PFSK-1 (cell line): Measurements from ENCODE around the gene TMEM44.

Experiments used
- FOXP2 ChIP-seq: optimal IDR thresholded peaks from 2 replicates; pipeline ENCODE3; 2011; ENCODE audit warnings: borderline replicate concordance, control low read depth, inconsistent platforms; ENCODE audit not compliant: insufficient read depth; ENCODE audit errors: extremely low read length, extremely low read depth
- POLR2AphosphoS5 ChIP-seq: IDR thresholded peaks from 2 replicates; pipeline ENCODE4 v1.6.1; 2012; ENCODE audit warnings: low read depth, mild to moderate bottlenecking, control low read depth, low read length, moderate library complexity
- REST ChIP-seq, 2 experiments: IDR thresholded peaks; 2 replicates each; pipeline versions ENCODE4 v1.6.1 to v1.8.0; 2011 to 2012; ENCODE audit warnings: low read depth in 2 of 2, low read length in 2 of 2, control low read depth in 1 of 2, inconsistent platforms in 1 of 2, mild to moderate bottlenecking in 1 of 2, moderate library complexity in 1 of 2; ENCODE audit not compliant: insufficient read depth in 1 of 2
- TAF1 ChIP-seq: IDR thresholded peaks from 2 replicates; pipeline ENCODE4 v1.6.1; 2012; ENCODE audit warnings: low read length, control low read depth, borderline replicate concordance; ENCODE audit not compliant: insufficient read depth

GRCh38 chr3:194671900-194672808 lies 38.9 kb upstream of the TMEM44 start, which contains the start of gene LSG1:
- TF ChIP-seq POLR2AphosphoS5 (peak; percentile 65; the same call in 1 of the 2 replicates), TAF1 (peak; percentile 49; the same call in 1 of the 2 replicates), FOXP2 (peak; percentile 84), REST (IDR thresholded peaks at IDR 0.05; ENCODE audit: insufficient read depth in 1 of 2, low read depth in 2 of 2, low read length in 2 of 2) (no peak)
